K562 (cell line): ENCODE measurements around the gene SYT8. TPM values are rescaled to one million over a fixed set of nuclear protein-coding genes. Genes with fewer than 3 reads are reported as not detected.

ENCODE experiments used
- ATAC-seq: fragments of 200-7000 bp; cut with Tn5 transposase; 3 replicates; pipeline ENCODE4 v1.9.1; 2020; ENCODE audit warnings: moderate library complexity
- BruUV-seq: library from RNA; stranded (reverse); fragments of 400-500 nt; replicated peaks from 2 replicates; lab custom pipeline; 2021; lab: Mats Ljungman, UMichigan
- CTCF ChIA-PET: fragments of 300-600 bp; formaldehyde crosslinking; extraction: SDS; loops from one replicate; lab custom pipeline; 2021; ENCODE audit warnings: low intra/inter-chr PET ratio; lab: Yijun Ruan, JAX
- POLR2A ChIA-PET: fragments of 300-600, 350-650 bp; sonication (Branson Sonifier 250); formaldehyde crosslinking; extraction: SDS; loops from one replicate; lab custom pipeline; 2021; ENCODE audit warnings: antibody characterized with exemption, inconsistent platforms; lab: Yijun Ruan, JAX
- DNase-seq, 4 experiments: peaks; one replicate each; pipeline versions ENCODE4 v3.0.0 to v3.0.0-alpha.2; 2011 to 2018; ENCODE audit warnings: low spot score in 3 of 4, mixed read lengths in 3 of 4; ENCODE audit errors: extremely low read depth in 1 of 4
- FAIRE-seq: peaks from 2 replicates; lab custom pipeline; 2011; peaks lifted over from hg19 to GRCh38; lab: Jason Lieb, UNC
- H2AFZ ChIP-seq: 2 replicates; pipeline ENCODE4 v1.6.0; 2011; ENCODE audit warnings: low read depth, low read length, control low read depth, inconsistent platforms
- H3K27ac ChIP-seq: fragments of 200-600 bp; 3 replicates; pipeline ENCODE4 v1.8.0; 2011; ENCODE audit warnings: low read depth, mild to moderate bottlenecking, control low read depth, inconsistent platforms, low read length, moderate library complexity, mixed read lengths; ENCODE audit errors: extremely low read depth
- H3K27me3 ChIP-seq, 2 experiments: fragments of 300-600 bp in 1 of 2; 2 replicates in 1 of 2; 3 replicates in 1 of 2; pipeline versions ENCODE4 v1.6.0 to v1.8.0; 2011; ENCODE audit warnings: inconsistent platforms in 2 of 2, low read length in 2 of 2, mild to moderate bottlenecking in 1 of 2, mixed read lengths in 1 of 2, moderate library complexity in 1 of 2; ENCODE audit not compliant: control insufficient read depth in 2 of 2, insufficient read depth in 2 of 2
- H3K36me3 ChIP-seq: fragments of 300-600 bp; 3 replicates; pipeline ENCODE4 v1.8.0; 2011; ENCODE audit warnings: mild to moderate bottlenecking, low read length, inconsistent platforms; ENCODE audit not compliant: control insufficient read depth, insufficient read depth
- H3K4me1 ChIP-seq, 2 experiments: fragments of 200-600 bp in 1 of 2; replicated peaks in 1 of 2; 2 replicates in 1 of 2; 3 replicates in 1 of 2; pipeline versions ENCODE4 v1.5.1 to v1.8.0; 2011; ENCODE audit warnings: inconsistent platforms in 2 of 2, low read length in 2 of 2, mild to moderate bottlenecking in 1 of 2, mixed read lengths in 1 of 2, moderate library complexity in 1 of 2; ENCODE audit not compliant: control insufficient read depth in 2 of 2, insufficient read depth in 2 of 2
- H3K4me2 ChIP-seq: 2 replicates; pipeline ENCODE4 v1.6.1; 2011; ENCODE audit warnings: low read length, control low read depth, inconsistent platforms, mixed read lengths; ENCODE audit not compliant: insufficient read depth
- H3K4me3 ChIP-seq: fragments of 200-600 bp; sonication (generic), shearing (Covaris generic); 2 replicates; pipeline ENCODE4 v1.5.1; 2016; ENCODE audit warnings: control low read depth, inconsistent platforms
- H3K79me2 ChIP-seq: fragments of 200-600 bp; 3 replicates; pipeline ENCODE4 v1.8.0; 2011; ENCODE audit warnings: low read length, inconsistent platforms; ENCODE audit not compliant: control insufficient read depth, insufficient read depth
- H3K9ac ChIP-seq, 2 experiments: 2 replicates each; pipeline versions ENCODE4 v1.6.0 to v1.6.1; 2011; ENCODE audit warnings: low read depth in 2 of 2, low read length in 2 of 2, control low read depth in 1 of 2, inconsistent platforms in 1 of 2, mild to moderate bottlenecking in 1 of 2, mixed read lengths in 1 of 2; ENCODE audit not compliant: insufficient read depth in 1 of 2
- H3K9me1 ChIP-seq: one replicate; pipeline ENCODE4 v1.6.0; 2011; ENCODE audit warnings: inconsistent platforms, mild to moderate bottlenecking, low read length, moderate library complexity; ENCODE audit not compliant: control insufficient read depth, insufficient read depth
- H3K9me3 ChIP-seq: replicated peaks from 2 replicates; pipeline ENCODE4 v1.5.1; 2011; ENCODE audit warnings: low read depth, low read length, inconsistent platforms; ENCODE audit not compliant: control insufficient read depth, insufficient read depth
- H4K20me1 ChIP-seq: replicated peaks from 2 replicates; pipeline ENCODE4 v1.6.1; 2011; ENCODE audit warnings: low read length, inconsistent platforms, mixed read lengths; ENCODE audit not compliant: control insufficient read depth, insufficient read depth
- NFXL1 ChIP-seq: fragments of 450-650 bp; formaldehyde crosslinking; IDR thresholded peaks from 2 replicates; pipeline ENCODE4 v1.4.0; 2021; ENCODE audit warnings: mild to moderate bottlenecking
- SMAD1 ChIP-seq: fragments of 150-350 bp; IDR thresholded peaks from 2 replicates; pipeline ENCODE4 v1.6.1; 2014; ENCODE audit warnings: low read length, low read depth; ENCODE audit not compliant: partially characterized antibody
- ZNF408 ChIP-seq: fragments of 250-450 bp; sonication (Bioruptor Pico); IDR thresholded peaks from 2 replicates; pipeline ENCODE4 v1.4.0; 2020; ENCODE audit warnings: low read depth, mild to moderate bottlenecking, moderate library complexity
- WGBS: fragments of 100-300 bp; shearing (Covaris generic); methylation state at CpG from one replicate; pipeline ENCODE4 v1.1.6; 2016; ENCODE audit warnings: low coverage, mixed read lengths; ENCODE audit not compliant: insufficient coverage; ENCODE audit errors: missing lambda C conversion rate; 5-methylcytosine and 5-hydroxymethylcytosine counted together
- in situ Hi-C: fragments of 300-500 bp; cut with MboI; formaldehyde crosslinking; loops from 4 replicates; pipeline ENCODE4 v1.15.0; 2018; ENCODE audit warnings: inconsistent platforms, mixed read lengths
- intact Hi-C: fragments of 100-400 bp; cut with micrococcal nuclease; formaldehyde crosslinking; loops from 2 replicates; pipeline ENCODE4 v1.14.2; 2022
- polyA plus RNA-seq, 8 experiments: library from polyadenylated mRNA; depleted of rRNA in 4 of 8; stranded (reverse) in 5 of 8; unstranded in 3 of 8; fragments of >200 nt; fragmentation: Nextera tagmentation in 2 of 8; fragmentation: Illumina TruSeq in 1 of 8; extraction: Ambion mirVana in 2 of 8; extraction: Trizol in 1 of 8; gene quantifications; 2 replicates each; pipeline versions ENCODE4 v1.2.1 to v1.2.3, GENCODE V29; 2011 to 2014; ENCODE audit warnings: inconsistent platforms in 1 of 8, missing spikeins in 1 of 8
- total RNA-seq, 7 experiments: library from RNA; depleted of rRNA in 6 of 7; stranded (reverse); fragments of >200 nt in 6 of 7; fragmentation: Illumina TruSeq in 2 of 7; extraction: Trizol in 2 of 7; gene quantifications; 2 replicates each; pipeline versions ENCODE4 v1.2.1 to v1.2.3, GENCODE V29; 2011 to 2021; ENCODE audit warnings: low replicate concordance in 1 of 7

The SYT8 gene
- total and polyA plus RNA-seq, 9 of the 15 experiments (the other 6 are each of a cell fraction or from before 2014, with no cell fraction given): not detected

- H3K4me2 ChIP-seq: no peak overlapping the region
- H3K9me1 ChIP-seq: no peaks in the 10 kb centered on the region
- no peak for DNase-seq
- H2AFZ ChIP-seq: no peak overlapping the region
- TF ChIP-seq NFXL1 (CRISPR knock-in tag): no peak
- no peak for TF ChIP-seq ZNF408 (CRISPR knock-in tag)
- TF ChIP-seq SMAD1: no peak
- no TSS peak for BruUV-seq
- H4K20me1 ChIP-seq: peaks cover 3% of the 10 kb centered on the region
- H3K27me3 ChIP-seq: peaks cover 27 to 84% of the 10 kb centered on the region in 2 experiments; a peak in 4 of 5 replicates
- no peak for ATAC-seq
- H3K4me1 ChIP-seq: peaks cover 0 to 17% of the 10 kb centered on the region in 2 experiments; a peak in 2 of 5 replicates
- H3K79me2 ChIP-seq: no peaks in the 10 kb centered on the region
- ChIA-PET POLR2A (interaction anchor here (1.2 kb wide), 1 partner anchor 10 kb away, joined by 3 read pairs; no protein-coding TSS in a partner anchor), CTCF (interaction anchor here (0.6 kb wide), 1 partner anchor 149 kb away, joined by 4 read pairs; no protein-coding TSS in a partner anchor)
- in situ Hi-C loops: loop anchor here (10.0 kb wide), 1 partner anchor 301 kb away; no protein-coding TSS in a partner anchor
- 3% methylated on average over 13 of the region's 19 CpGs for WGBS
- H3K27ac ChIP-seq: no peak overlapping the region
- no peaks in the 10 kb centered on the region for H3K9me3 ChIP-seq
- no peak overlapping the region for H3K9ac ChIP-seq
- H3K4me3 ChIP-seq: no peak overlapping the region
- H3K36me3 ChIP-seq: no peaks in the 10 kb centered on the region
- intact Hi-C loops: no loop called here
- FAIRE-seq: no peak
These were observed 18.8 kb downstream of the SYT8 start for GRCh38 chr11:1853376-1854131.
